ENCODE results near the gene BMPR1B. TPM values are rescaled to one million over a fixed set of nuclear protein-coding genes. Genes with fewer than 3 reads are reported as not detected.

BMPR1B gene
- total and polyA plus RNA-seq, 2 of the 4 experiments (the other 2 are of a cell fraction) = 0.24 to 0.90 TPM

DNA sequence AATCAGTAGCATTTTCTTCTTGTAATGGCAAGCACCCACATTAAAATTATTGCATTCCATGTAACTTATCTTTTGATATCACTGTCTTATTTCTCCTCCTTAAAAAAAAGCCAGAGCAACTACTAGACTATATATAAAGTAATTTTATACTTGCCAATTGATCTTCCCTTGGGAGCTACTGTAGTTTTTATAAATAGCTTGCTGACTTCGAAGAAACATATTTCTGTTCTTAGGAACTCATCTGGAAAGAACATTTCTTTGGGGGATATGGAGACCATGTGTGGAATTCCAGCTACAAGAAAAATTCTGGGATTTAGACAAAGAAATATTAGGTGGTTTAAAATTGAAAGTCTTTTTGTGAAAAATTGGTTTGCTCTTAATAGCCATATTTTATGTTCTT lies 94.9 kb downstream of the BMPR1B start:
- DNase-seq (no peak), ATAC-seq (ENCODE audit: low read depth) (no peak)
- Histone ChIP-seq H3K27me3 (ENCODE audit: control insufficient read depth, insufficient read depth, low read length) (no peaks in the 10 kb centered on the region), H3K9me1 (ENCODE audit: insufficient read depth, low read length) (no peaks in the 10 kb centered on the region), H2AFZ (replicated peaks; ENCODE audit: low read length, poor library complexity) (no peak overlapping the region), H2BK120ac (ENCODE audit: low read depth, low read length) (no peak overlapping the region), H2BK15ac (ENCODE audit: low read depth, low read length) (no peak overlapping the region), H3K14ac (replicated peaks; ENCODE audit: low read depth, low read length) (no peak overlapping the region), H2BK20ac (ENCODE audit: low read depth, low read length) (no peak overlapping the region), H4K20me1 (ENCODE audit: insufficient read depth, low read length) (no peaks in the 10 kb centered on the region), H4K91ac (ENCODE audit: insufficient read depth, low read depth, low read length) (no peak overlapping the region), H3K4me3 (ENCODE audit: insufficient read depth, low read depth, low read length) (no peak overlapping the region), H3K4ac (ENCODE audit: low read depth, low read length) (no peak overlapping the region), H3K4me1 (ENCODE audit: control insufficient read depth, insufficient read depth, low read length) (no peaks in the 10 kb centered on the region), H3K79me1 (ENCODE audit: low read depth in 1 of 2, low read length in 2 of 2) (no peaks in the 10 kb centered on the region), H3K56ac (ENCODE audit: extremely low read depth, insufficient read depth, low read length) (no peak overlapping the region), H3K9me3 (ENCODE audit: control insufficient read depth, insufficient read depth, low read length) (no peaks in the 10 kb centered on the region), H2AK9ac (replicated peaks; ENCODE audit: low read depth, low read length, poor library complexity) (no peak overlapping the region), H3K4me2 (ENCODE audit: low read depth, low read length) (no peak overlapping the region), H3K9ac (ENCODE audit: low read depth, low read length) (no peak overlapping the region), H3K27ac (ENCODE audit: insufficient read depth, low read length) (no peak overlapping the region), H4K5ac (ENCODE audit: low read depth, low read length) (no peak overlapping the region), H2AK5ac (ENCODE audit: low read depth, low read length) (no peak overlapping the region), H4K8ac (ENCODE audit: low read depth in 2 of 2, low read length in 2 of 2) (no peak overlapping the region), H2BK5ac (ENCODE audit: low read depth, low read length, poor library complexity, severe bottlenecking) (no peak overlapping the region), H3K18ac (ENCODE audit: low read depth, low read length) (no peak overlapping the region), H3K23ac (ENCODE audit: low read depth, low read length) (no peak overlapping the region), H3K36me3 (ENCODE audit: control insufficient read depth, insufficient read depth, low read length) (no peaks in the 10 kb centered on the region)
- no TSS peak for BruUV-seq (replicated peaks)
- TF ChIP-seq CHD1 (IDR thresholded peaks at IDR 0.05; ENCODE audit: low read depth, low read length) = no peak
- TF ChIP-seq, protein P1, sequence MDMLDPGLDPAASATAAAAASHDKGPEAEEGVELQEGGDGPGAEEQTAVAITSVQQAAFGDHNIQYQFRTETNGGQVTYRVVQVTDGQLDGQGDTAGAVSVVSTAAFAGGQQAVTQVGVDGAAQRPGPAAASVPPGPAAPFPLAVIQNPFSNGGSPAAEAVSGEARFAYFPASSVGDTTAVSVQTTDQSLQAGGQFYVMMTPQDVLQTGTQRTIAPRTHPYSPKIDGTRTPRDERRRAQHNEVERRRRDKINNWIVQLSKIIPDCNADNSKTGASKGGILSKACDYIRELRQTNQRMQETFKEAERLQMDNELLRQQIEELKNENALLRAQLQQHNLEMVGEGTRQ (IDR thresholded peaks at IDR 0.05; ENCODE audit: low read depth, low read length) = no peak
- no peak for TF ChIP-seq RAD21 (IDR thresholded peaks at IDR 0.05; ENCODE audit: low read length)
- no peak for TF ChIP-seq MAZ (IDR thresholded peaks at IDR 0.05; ENCODE audit: borderline replicate concordance, low read depth, low read length)
- no peak for TF ChIP-seq RCOR1 (IDR thresholded peaks at IDR 0.05; ENCODE audit: insufficient replicate concordance, low read length)
- TF ChIP-seq NFE2L2 (IDR thresholded peaks at IDR 0.05; ENCODE audit: low read depth, low read length) = no peak
- TF ChIP-seq, protein P2, sequence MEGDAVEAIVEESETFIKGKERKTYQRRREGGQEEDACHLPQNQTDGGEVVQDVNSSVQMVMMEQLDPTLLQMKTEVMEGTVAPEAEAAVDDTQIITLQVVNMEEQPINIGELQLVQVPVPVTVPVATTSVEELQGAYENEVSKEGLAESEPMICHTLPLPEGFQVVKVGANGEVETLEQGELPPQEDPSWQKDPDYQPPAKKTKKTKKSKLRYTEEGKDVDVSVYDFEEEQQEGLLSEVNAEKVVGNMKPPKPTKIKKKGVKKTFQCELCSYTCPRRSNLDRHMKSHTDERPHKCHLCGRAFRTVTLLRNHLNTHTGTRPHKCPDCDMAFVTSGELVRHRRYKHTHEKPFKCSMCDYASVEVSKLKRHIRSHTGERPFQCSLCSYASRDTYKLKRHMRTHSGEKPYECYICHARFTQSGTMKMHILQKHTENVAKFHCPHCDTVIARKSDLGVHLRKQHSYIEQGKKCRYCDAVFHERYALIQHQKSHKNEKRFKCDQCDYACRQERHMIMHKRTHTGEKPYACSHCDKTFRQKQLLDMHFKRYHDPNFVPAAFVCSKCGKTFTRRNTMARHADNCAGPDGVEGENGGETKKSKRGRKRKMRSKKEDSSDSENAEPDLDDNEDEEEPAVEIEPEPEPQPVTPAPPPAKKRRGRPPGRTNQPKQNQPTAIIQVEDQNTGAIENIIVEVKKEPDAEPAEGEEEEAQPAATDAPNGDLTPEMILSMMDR (conservative IDR thresholded peaks at IDR 0.05; ENCODE audit: low read depth, low read length) = no peak
- no peak for TF ChIP-seq RFX5 (IDR thresholded peaks at IDR 0.05; ENCODE audit: low read depth, low read length)
- TF ChIP-seq POLR2A (IDR thresholded peaks at IDR 0.05; ENCODE audit: low read depth, low read length) = no peak
- TF ChIP-seq BHLHE40 (IDR thresholded peaks at IDR 0.05; ENCODE audit: low read depth, low read length) = no peak
- TF ChIP-seq, protein P3, sequence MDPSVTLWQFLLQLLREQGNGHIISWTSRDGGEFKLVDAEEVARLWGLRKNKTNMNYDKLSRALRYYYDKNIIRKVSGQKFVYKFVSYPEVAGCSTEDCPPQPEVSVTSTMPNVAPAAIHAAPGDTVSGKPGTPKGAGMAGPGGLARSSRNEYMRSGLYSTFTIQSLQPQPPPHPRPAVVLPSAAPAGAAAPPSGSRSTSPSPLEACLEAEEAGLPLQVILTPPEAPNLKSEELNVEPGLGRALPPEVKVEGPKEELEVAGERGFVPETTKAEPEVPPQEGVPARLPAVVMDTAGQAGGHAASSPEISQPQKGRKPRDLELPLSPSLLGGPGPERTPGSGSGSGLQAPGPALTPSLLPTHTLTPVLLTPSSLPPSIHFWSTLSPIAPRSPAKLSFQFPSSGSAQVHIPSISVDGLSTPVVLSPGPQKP (IDR thresholded peaks at IDR 0.05; ENCODE audit: borderline replicate concordance, low read depth, low read length) = no peak
- TF ChIP-seq MAFK (IDR thresholded peaks at IDR 0.05; ENCODE audit: low read depth, low read length) = no peak
- no CpG with 5 or more reads among the region's 1 CpG for WGBS, 2 experiments (ENCODE audit: extremely low coverage in 2 of 2, insufficient read length in 1 of 2)
- intact Hi-C loops (cut with micrococcal nuclease) (no loop called here), dilution Hi-C loops (cut with HindIII; ENCODE audit: low sequenced_read_pairs, unreplicated experiment) (no loop called here), in situ Hi-C loops (cut with MboI; ENCODE audit: low sequenced_read_pairs) (no loop called here)
- POLR2A ChIA-PET (ENCODE audit: unreplicated experiment) = no interaction called here
- CTCF ChIA-PET = no interaction called here

Measured in IMR-90 (cell line).